Activated naive CD4-positive, alpha-beta T cell treated with anti-CD3 and anti-CD28 coated beads, Interleukin-2, amount 50 U/mL, for 72 hours (primary cell): Measurements from ENCODE around the gene TRMT1. TPM values are rescaled to one million over a fixed set of nuclear protein-coding genes. Genes with fewer than 3 reads are reported as not detected.

ENCODE experiments used
- ATAC-seq, 2 donors: fragments of 150-1000 bp; cut with Tn5 transposase; 2 replicates each; pipeline ENCODE4 v1.10.0; 2021; ENCODE audit warnings: mild to moderate bottlenecking in 2 of 2, moderate library complexity in 2 of 2
- DNase-seq, 2 donors: peaks; one replicate each; pipeline ENCODE4 v3.0.0; 2021 to 2022; ENCODE audit warnings: low spot score in 2 of 2
- H3K27ac Mint-ChIP-seq, 2 donors: one replicate each; pipeline ENCODE4 v1.8.0; 2022; ENCODE audit warnings: mild to moderate bottlenecking in 2 of 2, mixed read lengths in 2 of 2
- H3K36me3 Mint-ChIP-seq, 2 donors: one replicate each; pipeline ENCODE4 v1.8.0; 2022; ENCODE audit warnings: mixed read lengths in 2 of 2
- H3K9me3 Mint-ChIP-seq, 2 donors: one replicate each; pipeline ENCODE4 v1.8.0; 2022; ENCODE audit warnings: mixed read lengths in 2 of 2
- total RNA-seq, 2 donors: library from RNA; stranded (reverse); gene quantifications; one replicate each; pipeline ENCODE4 v1.2.3, GENCODE V29; 2022

The TRMT1 gene
- total RNA-seq, 2 donors from 2014 or later: 65.5 to 82.4 TPM

- ATAC-seq: no peak
- Mint-ChIP-seq H3K9me3 (no peaks in the 10 kb centered on the region), H3K27ac (no peak overlapping the region), H3K36me3 (no peaks in the 10 kb centered on the region)
- no peak for DNase-seq
Observed at GRCh38 chr19:13091400-13092157, 25.0 kb downstream of the TRMT1 start.

- no peak overlapping the region for H3K27ac Mint-ChIP-seq
- no peaks in the 10 kb centered on the region for H3K36me3 Mint-ChIP-seq
- no peaks in the 10 kb centered on the region for H3K9me3 Mint-ChIP-seq
- no peak for DNase-seq
- no peak for ATAC-seq
Observed at GRCh38 chr19:13090511-13091231, 25.9 kb downstream of the TRMT1 start.

- no peaks in the 10 kb centered on the region for H3K9me3 Mint-ChIP-seq
- DNase-seq (no peak), ATAC-seq (no peak)
- no peaks in the 10 kb centered on the region for H3K36me3 Mint-ChIP-seq
- peak overlapping the region in 1 of 2 donors; percentile 89 for H3K27ac Mint-ChIP-seq
Observed at GRCh38 chr19:13089857-13090507, 26.6 kb downstream of the TRMT1 start.

- ATAC-seq (peak in 1 of 2 donors; percentile 61), DNase-seq (peak in 1 of 2 donors; percentile 30)
- no peak overlapping the region for H3K27ac Mint-ChIP-seq
- H3K36me3 Mint-ChIP-seq: no peaks in the 10 kb centered on the region
- no peaks in the 10 kb centered on the region for H3K9me3 Mint-ChIP-seq
Observed at GRCh38 chr19:13089139-13089856, 27.2 kb downstream of the TRMT1 start.

- H3K27ac Mint-ChIP-seq: no peak overlapping the region
Observed at GRCh38 chr19:13087795-13088537, 28.6 kb downstream of the TRMT1 start.

GRCh38 chr19:13087295-13087694, 29.2 kb downstream of the TRMT1 start:
- no peak for ATAC-seq
- Mint-ChIP-seq H3K27ac (no peak overlapping the region), H3K36me3 (no peaks in the 10 kb centered on the region), H3K9me3 (no peaks in the 10 kb centered on the region)
- DNase-seq: no peak

More at GRCh38 chr19:13087795-13088537, 28.6 kb downstream of the TRMT1 start:
- no peak for ATAC-seq
- H3K36me3 Mint-ChIP-seq: no peaks in the 10 kb centered on the region
- no peaks in the 10 kb centered on the region for H3K9me3 Mint-ChIP-seq
- no peak for DNase-seq

GRCh38 chr19:13086341-13086740, 30.2 kb downstream of the TRMT1 start:
- Mint-ChIP-seq H3K36me3 (no peaks in the 10 kb centered on the region), H3K9me3 (no peaks in the 10 kb centered on the region), H3K27ac (no peak overlapping the region)
- no peak for DNase-seq
- no peak for ATAC-seq

- H3K9me3 Mint-ChIP-seq: no peaks in the 10 kb centered on the region
- no peak overlapping the region for H3K27ac Mint-ChIP-seq
- no peak for DNase-seq
- no peak for ATAC-seq
- H3K36me3 Mint-ChIP-seq: no peaks in the 10 kb centered on the region
Observed at GRCh38 chr19:13085666-13086065, 30.9 kb downstream of the TRMT1 start.

- no peak for DNase-seq
- no peak overlapping the region for H3K27ac Mint-ChIP-seq
- no peaks in the 10 kb centered on the region for H3K36me3 Mint-ChIP-seq
- no peak for ATAC-seq
- no peaks in the 10 kb centered on the region for H3K9me3 Mint-ChIP-seq
Observed at GRCh38 chr19:13083627-13084026, 32.9 kb downstream of the TRMT1 start.

- no peak for ATAC-seq
- no peaks in the 10 kb centered on the region for H3K9me3 Mint-ChIP-seq
- no peak for DNase-seq
- H3K27ac Mint-ChIP-seq: peak overlapping the region in 1 of 2 donors; percentile 17
- H3K36me3 Mint-ChIP-seq: no peaks in the 10 kb centered on the region
Observed at GRCh38 chr19:13083008-13083404, 33.5 kb downstream of the TRMT1 start.

- Mint-ChIP-seq H3K27ac (no peak overlapping the region), H3K9me3 (no peaks in the 10 kb centered on the region), H3K36me3 (no peaks in the 10 kb centered on the region)
- ATAC-seq (no peak), DNase-seq (no peak)
Observed at GRCh38 chr19:13082192-13083007, 34.1 kb downstream of the TRMT1 start.

GRCh38 chr19:13079542-13079986, 37.0 kb downstream of the TRMT1 start:
- Mint-ChIP-seq H3K27ac (no peak overlapping the region), H3K9me3 (no peaks in the 10 kb centered on the region), H3K36me3 (no peaks in the 10 kb centered on the region)
- ATAC-seq: no peak
- DNase-seq: no peak

GRCh38 chr19:13078897-13079541, 37.5 kb downstream of the TRMT1 start:
- DNase-seq (no peak), ATAC-seq (no peak)
- Mint-ChIP-seq H3K27ac (no peak overlapping the region), H3K9me3 (no peaks in the 10 kb centered on the region), H3K36me3 (no peaks in the 10 kb centered on the region)

GRCh38 chr19:13078381-13078780, 38.2 kb downstream of the TRMT1 start:
- no peaks in the 10 kb centered on the region for H3K36me3 Mint-ChIP-seq
- no peak overlapping the region for H3K27ac Mint-ChIP-seq
- no peaks in the 10 kb centered on the region for H3K9me3 Mint-ChIP-seq
- ATAC-seq (no peak), DNase-seq (no peak)

GRCh38 chr19:13077240-13077639, 39.3 kb downstream of the TRMT1 start:
- H3K27ac Mint-ChIP-seq: peak overlapping the region in 1 of 2 donors; percentile 44
- no peaks in the 10 kb centered on the region for H3K36me3 Mint-ChIP-seq
- no peaks in the 10 kb centered on the region for H3K9me3 Mint-ChIP-seq
- DNase-seq: no peak
- no peak for ATAC-seq
